ENCODE results near the gene PCNX4.

Gene PCNX4

GRCh38 chr14:60212503-60213371 lies 121.0 kb downstream of the PCNX4 start:
- no peak for DNase-seq

- DNase-seq = no peak
Observed at GRCh38 chr14:60214003-60214402, 122.3 kb downstream of the PCNX4 start.

- DNase-seq = no peak
Observed at GRCh38 chr14:60214415-60215126, 122.8 kb downstream of the PCNX4 start.

- no peak for DNase-seq
Observed at GRCh38 chr14:60215127-60215444, 123.4 kb downstream of the PCNX4 start.

GRCh38 chr14:60215520-60216420 lies 124.0 kb downstream of the PCNX4 start:
- DNase-seq = no peak

GRCh38 chr14:60217713-60218112 lies 126.0 kb downstream of the PCNX4 start:
- DNase-seq = no peak

Measured in NCI-H1694 (cell line).